Peyer's patch (tissue), 4 donors: ENCODE data around the gene GRHL3.

Source experiments
- CTCF ChIP-seq, 6 experiments: fragments of 450-650 bp in 4 of 6; fragments of 200-600 bp in 2 of 6; sonication (generic) in 1 of 6; IDR thresholded peaks; one replicate each; pipeline ENCODE4 v1.5.1; 2017 to 2019; ENCODE audit warnings: antibody characterized with exemption in 6 of 6, mild to moderate bottlenecking in 3 of 6, moderate library complexity in 1 of 6
- POLR2A ChIP-seq, 2 donors: fragments of 450-650 bp; IDR thresholded peaks; one replicate each; pipeline ENCODE4 v1.5.1; 2017; ENCODE audit warnings: antibody characterized with exemption in 2 of 2, mild to moderate bottlenecking in 2 of 2, moderate library complexity in 2 of 2

- TF ChIP-seq CTCF (IDR thresholded peaks at IDR 0.05) (peak in 4 of 6 experiments; percentile 8 to 55 (median 49)), POLR2A (IDR thresholded peaks at IDR 0.05) (no peak)
Observed at GRCh38 chr1:24302209-24302611, 16.9 kb upstream of the GRHL3 start.
